Peyer's patch (tissue), 4 donors: Measurements from ENCODE around the gene FAM114A2.

Experiments
- CTCF ChIP-seq, 6 experiments: fragments of 450-650 bp in 4 of 6; fragments of 200-600 bp in 2 of 6; sonication (generic) in 1 of 6; IDR thresholded peaks; one replicate each; pipeline ENCODE4 v1.5.1; 2017 to 2019; ENCODE audit warnings: antibody characterized with exemption in 6 of 6, mild to moderate bottlenecking in 3 of 6, moderate library complexity in 1 of 6
- POLR2A ChIP-seq, 2 donors: fragments of 450-650 bp; IDR thresholded peaks; one replicate each; pipeline ENCODE4 v1.5.1; 2017; ENCODE audit warnings: antibody characterized with exemption in 2 of 2, mild to moderate bottlenecking in 2 of 2, moderate library complexity in 2 of 2

GRCh38 chr5:154072414-154073171 lies 33.9 kb upstream of the FAM114A2 start:
- TF ChIP-seq POLR2A (IDR thresholded peaks at IDR 0.05) = no peak
- TF ChIP-seq CTCF (IDR thresholded peaks at IDR 0.05) = peak; percentile 71 to 96 (median 96)
